Measurements from ENCODE around the gene SLCO2A1. TPM values are rescaled to one million over a fixed set of nuclear protein-coding genes. Genes with fewer than 3 reads are reported as not detected.
A peak's percentile ranks its signal among the peaks of the same experiment; 100 is the strongest.

Gene SLCO2A1
- total RNA-seq, 1 donor from 2014 or later, result 3.8 TPM

DNA sequence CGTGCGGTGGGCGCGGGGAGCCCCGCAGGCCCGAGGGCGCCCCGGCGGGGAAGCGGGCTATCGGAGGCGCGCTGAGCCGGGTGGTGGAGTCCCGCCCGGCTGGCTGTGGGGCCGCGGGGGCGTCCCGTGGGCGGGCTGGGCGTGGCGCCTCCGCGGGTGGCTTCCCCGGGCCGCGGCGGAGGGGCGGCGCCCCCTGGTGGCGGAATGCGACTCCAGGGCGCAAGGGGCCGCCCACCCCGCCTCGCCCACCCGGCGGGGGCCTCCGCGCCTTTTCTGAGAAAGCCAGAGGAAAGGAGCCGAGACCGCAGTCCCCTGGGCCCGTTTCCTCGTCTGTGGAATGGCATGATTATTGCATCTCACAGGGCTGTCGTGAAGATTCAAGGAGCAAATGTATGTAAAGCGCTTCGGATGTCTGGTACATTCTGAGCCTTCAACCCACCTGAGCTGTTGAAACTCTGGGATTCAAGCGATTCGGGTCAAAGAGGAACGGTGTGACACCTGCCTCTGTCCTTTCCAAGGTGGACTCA, 102.1 kb downstream of the SLCO2A1 start:
- peak; percentile 72 for DNase-seq (ENCODE audit: low spot score)
- Mint-ChIP-seq H3K9me3 (ENCODE audit: unreplicated experiment) (no peaks in the 10 kb centered on the region), H3K27me3 (ENCODE audit: unreplicated experiment) (peaks cover 12% of the 10 kb centered on the region), H3K27ac (ENCODE audit: unreplicated experiment) (no peak overlapping the region), H3K4me1 (ENCODE audit: unreplicated experiment) (peaks cover 4% of the 10 kb centered on the region), H3K4me3 (ENCODE audit: unreplicated experiment) (peak overlapping the region; percentile 65), H3K36me3 (ENCODE audit: low read depth, unreplicated experiment) (no peaks in the 10 kb centered on the region)
- TF ChIP-seq, protein P1, sequence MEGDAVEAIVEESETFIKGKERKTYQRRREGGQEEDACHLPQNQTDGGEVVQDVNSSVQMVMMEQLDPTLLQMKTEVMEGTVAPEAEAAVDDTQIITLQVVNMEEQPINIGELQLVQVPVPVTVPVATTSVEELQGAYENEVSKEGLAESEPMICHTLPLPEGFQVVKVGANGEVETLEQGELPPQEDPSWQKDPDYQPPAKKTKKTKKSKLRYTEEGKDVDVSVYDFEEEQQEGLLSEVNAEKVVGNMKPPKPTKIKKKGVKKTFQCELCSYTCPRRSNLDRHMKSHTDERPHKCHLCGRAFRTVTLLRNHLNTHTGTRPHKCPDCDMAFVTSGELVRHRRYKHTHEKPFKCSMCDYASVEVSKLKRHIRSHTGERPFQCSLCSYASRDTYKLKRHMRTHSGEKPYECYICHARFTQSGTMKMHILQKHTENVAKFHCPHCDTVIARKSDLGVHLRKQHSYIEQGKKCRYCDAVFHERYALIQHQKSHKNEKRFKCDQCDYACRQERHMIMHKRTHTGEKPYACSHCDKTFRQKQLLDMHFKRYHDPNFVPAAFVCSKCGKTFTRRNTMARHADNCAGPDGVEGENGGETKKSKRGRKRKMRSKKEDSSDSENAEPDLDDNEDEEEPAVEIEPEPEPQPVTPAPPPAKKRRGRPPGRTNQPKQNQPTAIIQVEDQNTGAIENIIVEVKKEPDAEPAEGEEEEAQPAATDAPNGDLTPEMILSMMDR (IDR thresholded peaks at IDR 0.05; ENCODE audit: unreplicated experiment), result peak; percentile 89

DNA sequence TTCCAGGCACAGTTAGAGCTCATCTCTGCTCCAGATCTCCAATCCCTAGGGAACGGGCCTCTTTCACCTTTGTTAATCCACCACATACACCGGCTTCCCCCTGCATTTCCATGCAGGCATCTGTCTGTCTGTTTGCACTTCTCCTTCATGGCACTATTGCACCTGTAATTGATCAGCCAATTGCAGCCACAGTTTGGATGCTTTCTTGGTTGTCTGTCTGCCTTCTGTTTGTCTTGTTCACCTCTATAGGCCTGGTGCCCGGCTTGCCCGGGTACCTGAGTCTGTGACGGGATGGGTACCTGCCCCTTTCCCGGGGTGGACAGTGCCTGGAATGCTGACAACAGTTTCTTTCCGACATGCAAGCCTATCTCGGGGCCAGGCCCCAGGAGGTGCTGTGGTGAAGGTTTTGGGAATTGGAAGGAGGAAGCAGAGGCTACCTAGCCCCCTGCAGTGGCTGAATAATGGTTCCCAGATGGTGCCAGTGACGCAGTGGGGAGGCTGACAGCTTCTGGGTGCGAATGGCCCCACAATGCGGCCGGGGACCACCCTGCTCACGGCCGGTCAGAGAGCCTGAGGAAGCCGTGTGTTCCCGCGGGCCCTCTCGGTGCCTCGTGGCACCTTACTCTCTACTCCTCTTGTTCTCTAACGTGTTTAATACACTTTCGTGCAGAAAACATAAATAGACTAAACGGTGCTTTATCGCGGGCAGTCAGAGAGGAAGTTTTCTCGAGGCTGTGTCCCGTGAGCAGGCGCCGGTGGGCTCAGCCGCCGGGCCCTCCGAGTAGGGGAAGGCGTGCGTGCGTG, 102.8 kb downstream of the SLCO2A1 start:
- TF ChIP-seq, protein P1 (IDR thresholded peaks at IDR 0.05; ENCODE audit: unreplicated experiment), result no peak
- Mint-ChIP-seq H3K36me3 (ENCODE audit: low read depth, unreplicated experiment) (no peaks in the 10 kb centered on the region), H3K9me3 (ENCODE audit: unreplicated experiment) (no peaks in the 10 kb centered on the region), H3K27ac (ENCODE audit: unreplicated experiment) (no peak overlapping the region), H3K4me3 (ENCODE audit: unreplicated experiment) (peak overlapping the region; percentile 42), H3K4me1 (ENCODE audit: unreplicated experiment) (peaks cover 4% of the 10 kb centered on the region), H3K27me3 (ENCODE audit: unreplicated experiment) (peaks cover 12% of the 10 kb centered on the region)
- no peak for DNase-seq (ENCODE audit: low spot score)

DNA sequence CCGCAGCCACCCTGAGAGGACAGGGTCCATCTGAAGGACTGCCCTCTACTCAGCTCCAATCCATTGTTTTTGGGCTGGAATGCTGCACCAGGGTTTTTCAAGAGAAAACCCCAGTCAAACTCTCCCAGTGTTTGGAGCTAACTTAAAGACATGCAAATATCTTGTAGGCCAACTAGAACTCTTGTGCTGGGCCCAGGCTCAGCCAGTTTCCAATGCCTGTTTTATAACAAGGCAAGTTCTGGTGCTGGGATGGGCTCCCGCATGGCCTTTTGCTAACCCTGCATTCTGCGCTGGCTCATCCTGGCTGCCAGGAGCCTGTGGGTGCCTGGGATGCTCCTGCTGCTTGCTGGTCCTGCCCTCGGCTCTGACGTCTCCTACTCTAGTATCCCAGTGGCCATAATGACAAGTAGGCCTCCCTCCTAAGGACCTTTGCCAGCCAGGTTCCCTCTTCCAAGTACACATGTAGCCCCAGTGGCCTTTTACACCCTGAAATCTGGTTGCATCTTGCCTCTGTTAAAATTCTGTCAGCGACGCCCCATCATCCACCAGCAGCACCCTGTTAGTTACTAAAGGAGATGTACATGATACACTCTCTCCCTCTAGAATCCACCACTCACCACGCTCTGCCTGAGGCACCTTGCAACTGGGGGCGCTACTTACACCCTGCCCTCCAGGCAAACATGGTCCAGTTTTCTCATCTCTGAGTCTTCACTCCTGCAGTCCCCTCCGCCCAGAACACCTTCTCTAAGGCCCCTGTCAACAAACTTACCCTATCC, 103.6 kb downstream of the SLCO2A1 start:
- no peak for DNase-seq (ENCODE audit: low spot score)
- H3K27me3 Mint-ChIP-seq (ENCODE audit: unreplicated experiment), result peaks cover 12% of the 10 kb centered on the region
- TF ChIP-seq, protein P1 (IDR thresholded peaks at IDR 0.05; ENCODE audit: unreplicated experiment), result no peak
- H3K27ac Mint-ChIP-seq (ENCODE audit: unreplicated experiment), result no peak overlapping the region
- no peaks in the 10 kb centered on the region for H3K36me3 Mint-ChIP-seq (ENCODE audit: low read depth, unreplicated experiment)
- H3K4me3 Mint-ChIP-seq (ENCODE audit: unreplicated experiment), result no peak overlapping the region
- no peaks in the 10 kb centered on the region for H3K9me3 Mint-ChIP-seq (ENCODE audit: unreplicated experiment)
- H3K4me1 Mint-ChIP-seq (ENCODE audit: unreplicated experiment), result peaks cover 4% of the 10 kb centered on the region

DNA sequence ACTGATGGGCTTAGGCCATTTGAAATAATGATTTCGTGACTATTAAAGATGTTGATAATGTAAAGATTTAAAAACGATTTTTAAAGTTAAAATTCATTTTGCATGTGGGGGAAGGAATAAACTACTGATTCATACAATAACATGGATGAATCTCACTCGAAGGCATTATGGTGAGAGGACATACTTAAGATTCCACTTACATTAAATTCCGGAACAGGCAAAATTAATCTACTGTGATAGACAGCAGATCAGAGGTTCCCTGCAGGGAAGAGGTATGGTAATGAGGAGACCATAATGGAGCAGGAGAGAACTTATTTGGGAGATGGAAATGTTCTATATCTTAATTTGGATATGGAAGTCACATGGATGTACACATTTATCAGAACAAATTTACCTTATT, 105.7 kb downstream of the SLCO2A1 start:
- H3K36me3 Mint-ChIP-seq (ENCODE audit: low read depth, unreplicated experiment), result no peaks in the 10 kb centered on the region
- peaks cover 4% of the 10 kb centered on the region for H3K4me1 Mint-ChIP-seq (ENCODE audit: unreplicated experiment)
- no peak overlapping the region for H3K4me3 Mint-ChIP-seq (ENCODE audit: unreplicated experiment)
- no peak overlapping the region for H3K27ac Mint-ChIP-seq (ENCODE audit: unreplicated experiment)
- DNase-seq (ENCODE audit: low spot score), result no peak
- no peaks in the 10 kb centered on the region for H3K9me3 Mint-ChIP-seq (ENCODE audit: unreplicated experiment)
- H3K27me3 Mint-ChIP-seq (ENCODE audit: unreplicated experiment), result peaks cover 8% of the 10 kb centered on the region
- TF ChIP-seq, protein P1 (IDR thresholded peaks at IDR 0.05; ENCODE audit: unreplicated experiment), result no peak

Measured in endothelial cell (in vitro differentiated cells).